Activated naive CD4-positive, alpha-beta T cell treated with anti-CD3 and anti-CD28 coated beads, Interleukin-2, amount 50 U/mL, for 24 hours (primary cell): ENCODE results near the gene MCHR1.

Source experiments
- H3K27ac Mint-ChIP-seq: one replicate; pipeline ENCODE4 v1.8.0; 2021; ENCODE audit warnings: mild to moderate bottlenecking, mixed read lengths
- H3K27me3 Mint-ChIP-seq: one replicate; pipeline ENCODE4 v1.8.0; 2021; ENCODE audit warnings: mixed read lengths
- H3K36me3 Mint-ChIP-seq: one replicate; pipeline ENCODE4 v1.8.0; 2021; ENCODE audit warnings: mixed read lengths
- H3K4me1 Mint-ChIP-seq: one replicate; pipeline ENCODE4 v1.8.0; 2021; ENCODE audit warnings: mixed read lengths
- H3K4me3 Mint-ChIP-seq: one replicate; pipeline ENCODE4 v1.8.0; 2021; ENCODE audit warnings: mild to moderate bottlenecking, mixed read lengths
- H3K9me3 Mint-ChIP-seq: one replicate; pipeline ENCODE4 v1.8.0; 2021; ENCODE audit warnings: mixed read lengths

Gene MCHR1

DNA sequence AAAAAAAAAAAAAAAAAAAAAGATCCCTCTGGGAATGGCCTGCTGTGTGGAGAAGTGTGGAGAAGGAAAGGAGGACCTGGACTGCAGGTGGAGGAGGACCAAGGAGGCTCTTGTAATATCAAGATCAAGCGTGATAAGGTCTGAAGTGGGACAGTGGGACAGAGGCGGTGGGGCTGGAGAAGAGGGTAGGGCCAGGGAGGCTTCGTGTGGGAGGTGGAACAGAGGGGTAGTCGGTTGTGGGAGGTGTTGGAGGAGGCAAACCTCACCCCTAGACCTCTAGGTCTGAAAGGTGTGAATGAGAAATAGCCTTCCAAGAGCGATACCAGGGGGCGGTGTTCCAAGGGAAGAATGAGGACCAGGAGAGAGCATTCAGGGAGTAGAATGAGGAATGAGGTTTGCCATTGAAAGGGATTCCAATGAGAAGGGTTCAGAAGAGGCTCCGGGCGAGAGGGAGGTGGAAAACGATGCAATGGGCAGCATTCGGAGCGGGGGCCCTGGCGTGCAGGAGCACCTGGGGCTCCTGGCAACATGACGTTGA, 44.2 kb downstream of the MCHR1 start:
- Mint-ChIP-seq H3K9me3 (no peaks in the 10 kb centered on the region), H3K27me3 (no peaks in the 10 kb centered on the region), H3K4me3 (no peak overlapping the region), H3K27ac (peak overlapping the region; percentile 37), H3K4me1 (peaks cover 35% of the 10 kb centered on the region), H3K36me3 (peaks cover 2% of the 10 kb centered on the region)

DNA sequence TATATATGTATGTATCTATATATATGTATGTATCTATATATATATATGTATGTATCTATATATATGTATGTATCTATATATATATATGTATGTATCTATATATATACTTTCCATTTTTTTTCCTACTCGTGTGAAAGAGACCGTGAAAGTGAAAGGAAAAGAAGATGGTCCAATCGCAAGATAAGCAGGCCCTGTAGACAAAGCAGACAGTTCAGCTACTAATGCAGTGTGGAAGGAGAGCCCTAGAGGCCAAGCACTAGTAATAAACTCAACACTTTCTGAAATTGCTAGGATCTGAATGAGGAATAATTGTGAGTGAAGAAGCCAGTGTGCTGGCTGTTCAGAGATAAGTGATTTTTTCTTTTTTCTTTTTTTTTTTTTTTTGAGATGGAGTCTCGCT, 47.2 kb downstream of the MCHR1 start:
- Mint-ChIP-seq H3K4me1 (peaks cover 49% of the 10 kb centered on the region), H3K36me3 (peaks cover 3% of the 10 kb centered on the region), H3K27ac (peak overlapping the region; percentile 98)

DNA sequence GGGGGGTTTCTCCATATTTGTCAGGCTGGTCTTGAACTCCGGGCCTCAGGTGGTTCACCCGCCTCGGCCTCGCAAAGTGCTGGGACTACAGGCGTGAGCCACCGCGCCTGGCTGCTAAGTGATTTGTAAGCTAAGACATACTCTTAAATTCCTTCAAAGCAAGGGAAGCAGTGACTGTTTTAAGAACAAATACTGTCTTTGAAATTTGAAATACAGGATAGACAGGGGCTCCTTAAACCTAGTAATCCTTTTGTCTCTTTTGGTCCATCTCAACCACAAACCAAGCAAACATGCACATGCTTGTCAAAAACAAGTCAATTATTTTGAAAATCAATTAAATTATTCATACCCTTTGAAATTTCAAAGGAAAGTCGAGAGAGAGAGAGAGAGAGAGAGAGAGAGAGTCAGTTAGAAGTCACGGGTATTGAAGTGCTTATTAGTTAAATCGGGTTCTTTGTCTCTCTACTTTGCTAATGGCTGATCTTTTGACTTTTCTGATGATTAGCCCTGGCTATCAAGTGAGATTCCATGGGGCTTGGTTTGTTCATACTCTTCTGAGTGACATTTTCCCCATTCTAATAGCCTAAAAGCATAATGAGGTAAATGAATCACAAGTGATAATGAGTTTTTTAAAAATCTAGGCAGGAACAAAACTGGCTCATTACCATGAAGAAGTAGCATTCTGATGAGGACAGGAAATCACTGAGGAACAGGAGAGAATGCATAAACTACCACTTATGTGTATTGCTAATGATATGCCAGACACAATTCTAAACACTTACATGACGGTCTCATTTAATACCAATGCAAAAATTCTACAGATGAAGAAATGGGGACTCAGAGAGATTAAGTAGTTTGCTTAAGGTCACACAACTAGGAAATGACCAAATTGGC, 48.0 kb downstream of the MCHR1 start:
- peaks cover 56% of the 10 kb centered on the region for H3K4me1 Mint-ChIP-seq
- H3K36me3 Mint-ChIP-seq = peaks cover 3% of the 10 kb centered on the region
- peak overlapping the region; percentile 79 for H3K4me3 Mint-ChIP-seq
- no peaks in the 10 kb centered on the region for H3K9me3 Mint-ChIP-seq
- H3K27ac Mint-ChIP-seq = peak overlapping the region; percentile 98
- no peaks in the 10 kb centered on the region for H3K27me3 Mint-ChIP-seq

More for the DNA sequence above, 47.2 kb downstream of the MCHR1 start:
- Mint-ChIP-seq H3K27me3 (no peaks in the 10 kb centered on the region), H3K9me3 (no peaks in the 10 kb centered on the region), H3K4me3 (peak overlapping the region; percentile 82)

DNA sequence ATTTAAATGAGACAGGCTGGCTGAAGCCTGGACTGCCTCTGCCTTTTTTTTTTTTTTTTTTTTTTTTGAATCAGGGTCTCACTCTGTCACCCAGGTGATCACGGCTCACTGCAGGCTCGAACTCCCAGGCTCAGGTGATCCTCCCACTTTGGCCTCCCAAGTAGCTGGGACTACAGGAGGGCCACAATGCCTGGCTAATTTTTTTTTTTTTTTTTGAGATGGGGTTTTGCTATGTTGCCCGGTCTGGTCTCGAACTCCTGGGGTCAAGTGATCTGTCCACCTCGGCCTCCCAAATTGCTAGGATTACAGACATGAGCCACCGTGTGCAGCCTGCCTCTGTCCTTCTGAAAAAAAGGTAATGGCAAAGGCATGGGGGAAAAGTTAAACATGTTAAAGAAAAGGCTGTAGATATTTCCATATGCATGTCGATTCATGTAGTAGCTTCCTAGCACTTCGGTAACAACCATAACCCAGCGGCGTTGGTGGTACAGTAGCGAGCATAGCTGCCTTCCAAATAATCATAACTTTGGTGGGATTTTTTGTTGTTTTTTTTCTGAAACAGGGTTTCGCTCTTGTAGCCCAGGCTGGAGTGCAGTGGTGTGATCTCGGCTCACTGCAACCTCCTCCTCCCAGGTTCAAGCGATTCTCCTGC, 48.8 kb downstream of the MCHR1 start:
- no peaks in the 10 kb centered on the region for H3K27me3 Mint-ChIP-seq
- peaks cover 3% of the 10 kb centered on the region for H3K36me3 Mint-ChIP-seq
- H3K27ac Mint-ChIP-seq = peak overlapping the region; percentile 97
- no peaks in the 10 kb centered on the region for H3K9me3 Mint-ChIP-seq
- peak overlapping the region; percentile 75 for H3K4me3 Mint-ChIP-seq
- H3K4me1 Mint-ChIP-seq = peaks cover 63% of the 10 kb centered on the region

DNA sequence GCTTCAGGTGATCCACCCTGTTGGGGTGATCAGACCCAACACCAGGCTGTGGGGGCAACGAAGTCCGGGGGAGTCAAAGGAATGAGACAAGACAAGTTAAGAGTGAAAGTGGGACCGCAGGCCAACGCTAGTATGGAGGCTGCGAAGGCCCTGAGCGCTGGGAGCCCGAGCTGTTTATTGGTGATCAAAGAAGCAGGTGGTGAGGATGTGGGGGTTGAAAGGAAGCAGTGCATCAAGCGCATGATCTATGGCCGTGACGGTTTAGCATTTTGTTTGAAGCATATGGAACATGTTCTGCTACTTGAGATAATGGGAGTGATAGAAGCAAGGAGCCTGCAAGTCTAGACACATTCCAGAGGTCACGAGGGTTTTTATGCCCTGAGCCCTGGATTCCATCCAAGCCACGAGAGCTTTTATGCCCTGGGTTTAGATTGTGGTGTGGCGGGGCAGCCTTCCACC, 49.5 kb downstream of the MCHR1 start:
- H3K27ac Mint-ChIP-seq = peak overlapping the region; percentile 97
- peaks cover 3% of the 10 kb centered on the region for H3K36me3 Mint-ChIP-seq
- H3K27me3 Mint-ChIP-seq = no peaks in the 10 kb centered on the region
- H3K4me1 Mint-ChIP-seq = peaks cover 67% of the 10 kb centered on the region
- no peaks in the 10 kb centered on the region for H3K9me3 Mint-ChIP-seq
- peak overlapping the region; percentile 75 for H3K4me3 Mint-ChIP-seq

DNA sequence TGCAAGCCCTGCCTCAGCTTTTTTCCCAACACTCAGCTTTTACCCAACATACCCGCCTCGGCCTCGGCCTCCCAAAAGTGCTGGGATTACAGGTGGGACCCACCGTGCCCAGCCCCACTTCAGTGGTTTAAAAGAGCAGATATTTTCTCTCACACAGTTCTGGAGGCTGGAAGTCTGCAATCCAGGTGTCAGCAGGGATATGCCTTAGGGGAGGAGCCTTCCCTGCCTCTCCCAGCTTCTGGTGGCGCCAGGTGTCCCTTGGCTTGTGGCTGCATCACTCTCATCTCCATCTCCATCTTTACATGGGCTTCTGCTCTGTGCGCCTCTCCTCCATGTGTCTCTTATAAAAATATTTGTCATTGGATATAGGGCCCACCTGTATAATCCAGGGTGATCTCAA, 50.0 kb downstream of the MCHR1 start:
- H3K4me1 Mint-ChIP-seq = peaks cover 69% of the 10 kb centered on the region
- H3K4me3 Mint-ChIP-seq = no peak overlapping the region
- peaks cover 3% of the 10 kb centered on the region for H3K36me3 Mint-ChIP-seq
- H3K9me3 Mint-ChIP-seq = no peaks in the 10 kb centered on the region
- H3K27ac Mint-ChIP-seq = peak overlapping the region; percentile 97
- no peaks in the 10 kb centered on the region for H3K27me3 Mint-ChIP-seq
